ENCODE results near the gene TRIML1.

GRCh38 chr4:188175288-188175687, 36.0 kb downstream of the TRIML1 start:
- TF ChIP-seq POLR2A (IDR thresholded peaks at IDR 0.05; ENCODE audit: low read length) (no peak), GATA1 (IDR thresholded peaks at IDR 0.05; ENCODE audit: low read depth, low read length) (no peak)

Data from erythroblast (primary cell).